Measurements from ENCODE around the gene NET1. TPM values are rescaled to one million over a fixed set of nuclear protein-coding genes. Genes with fewer than 3 reads are reported as not detected.
"Not testable (repeated sequence)": the region's sequence is repeated elsewhere in the genome, so short reads cannot be mapped to it uniquely, and the experiment has no call there.

NET1 gene
- total RNA-seq, 2 experiments from 2014 or later, result 39.1 to 47.7 TPM

GRCh38 chr10:5475974-5476807, 63.8 kb downstream of the NET1 start:
- H3K36me3 Mint-ChIP-seq (ENCODE audit: low read depth); H3K27me3 Mint-ChIP-seq; H3K9me3 Mint-ChIP-seq; H3K4me3 Mint-ChIP-seq; CTCF ChIA-PET; H3K4me1 Mint-ChIP-seq; DNase-seq; H3K27ac Mint-ChIP-seq; POLR2A ChIA-PET: not testable (repeated sequence)

GRCh38 chr10:5476918-5477525, 64.7 kb downstream of the NET1 start:
- no peak overlapping the region for H3K27ac Mint-ChIP-seq
- H3K9me3 Mint-ChIP-seq, result no peaks in the 10 kb centered on the region
- H3K4me3 Mint-ChIP-seq, result no peak overlapping the region
- CTCF ChIA-PET, result no interaction called here
- no peaks in the 10 kb centered on the region for H3K36me3 Mint-ChIP-seq (ENCODE audit: low read depth)
- H3K27me3 Mint-ChIP-seq, result peaks cover 2% of the 10 kb centered on the region
- H3K4me1 Mint-ChIP-seq, result no peaks in the 10 kb centered on the region
- no peak for DNase-seq
- POLR2A ChIA-PET, result no interaction called here

GRCh38 chr10:5477948-5478693, 65.8 kb downstream of the NET1 start:
- H3K4me3 Mint-ChIP-seq, result no peak overlapping the region
- no peaks in the 10 kb centered on the region for H3K4me1 Mint-ChIP-seq
- ChIA-PET CTCF (no interaction called here), POLR2A (no interaction called here)
- H3K27ac Mint-ChIP-seq, result no peak overlapping the region
- peaks cover 2% of the 10 kb centered on the region for H3K27me3 Mint-ChIP-seq
- no peaks in the 10 kb centered on the region for H3K36me3 Mint-ChIP-seq (ENCODE audit: low read depth)
- H3K9me3 Mint-ChIP-seq, result no peaks in the 10 kb centered on the region
- no peak for DNase-seq

- H3K4me1 Mint-ChIP-seq, result no peaks in the 10 kb centered on the region
- H3K4me3 Mint-ChIP-seq, result no peak overlapping the region
- DNase-seq, result no peak
- H3K27ac Mint-ChIP-seq, result no peak overlapping the region
- ChIA-PET CTCF (interaction anchor here (0.6 kb wide), 1 partner anchor 163 kb away, joined by 3 read pairs; no protein-coding TSS in a partner anchor), POLR2A (no interaction called here)
- no peaks in the 10 kb centered on the region for H3K9me3 Mint-ChIP-seq
- H3K27me3 Mint-ChIP-seq, result peaks cover 2% of the 10 kb centered on the region
- H3K36me3 Mint-ChIP-seq (ENCODE audit: low read depth), result no peaks in the 10 kb centered on the region
These were observed 66.4 kb downstream of the NET1 start for GRCh38 chr10:5478694-5479305.

DNA sequence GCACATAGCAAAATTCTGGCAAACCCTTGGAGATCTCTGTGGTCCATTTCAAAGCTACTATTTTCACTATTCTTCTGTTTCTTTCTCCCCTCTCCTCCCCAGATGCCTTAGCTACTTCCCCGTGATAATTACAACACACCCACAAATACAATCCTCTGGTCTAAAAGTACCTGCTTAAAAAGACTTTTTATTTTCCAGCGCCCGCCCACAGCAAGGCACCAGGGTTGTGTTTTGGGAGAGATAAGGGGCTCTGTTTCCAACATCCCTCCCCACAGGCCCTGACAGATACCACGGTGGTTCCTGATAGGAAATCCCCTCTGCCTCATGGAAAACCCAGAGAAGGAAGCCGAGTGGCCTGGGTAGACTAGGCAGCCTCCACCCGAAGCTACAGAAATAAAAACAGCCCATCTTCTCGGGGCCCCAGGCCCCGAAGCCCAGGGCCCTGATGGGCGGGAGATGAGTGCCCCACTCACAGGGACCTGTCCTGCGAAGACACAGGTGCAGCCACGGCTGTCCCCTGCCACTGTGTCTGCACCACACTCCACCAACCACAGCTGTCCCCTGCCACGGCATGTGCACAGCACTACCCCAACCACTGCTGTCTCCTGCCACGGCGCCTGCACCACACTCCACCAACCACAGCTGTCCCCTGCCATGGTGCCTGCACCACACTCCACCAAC, 67.3 kb downstream of the NET1 start:
- POLR2A ChIA-PET, result no interaction called here
- Mint-ChIP-seq H3K4me3 (no peak overlapping the region), H3K4me1 (no peaks in the 10 kb centered on the region), H3K27ac (no peak overlapping the region), H3K9me3 (no peaks in the 10 kb centered on the region), H3K27me3 (no peaks in the 10 kb centered on the region), H3K36me3 (ENCODE audit: low read depth) (no peaks in the 10 kb centered on the region)
- DNase-seq, result no peak
- CTCF ChIA-PET, result interaction anchor here (0.5 kb wide), 1 partner anchor 49 kb away, joined by 3 read pairs; no protein-coding TSS in a partner anchor

DNA sequence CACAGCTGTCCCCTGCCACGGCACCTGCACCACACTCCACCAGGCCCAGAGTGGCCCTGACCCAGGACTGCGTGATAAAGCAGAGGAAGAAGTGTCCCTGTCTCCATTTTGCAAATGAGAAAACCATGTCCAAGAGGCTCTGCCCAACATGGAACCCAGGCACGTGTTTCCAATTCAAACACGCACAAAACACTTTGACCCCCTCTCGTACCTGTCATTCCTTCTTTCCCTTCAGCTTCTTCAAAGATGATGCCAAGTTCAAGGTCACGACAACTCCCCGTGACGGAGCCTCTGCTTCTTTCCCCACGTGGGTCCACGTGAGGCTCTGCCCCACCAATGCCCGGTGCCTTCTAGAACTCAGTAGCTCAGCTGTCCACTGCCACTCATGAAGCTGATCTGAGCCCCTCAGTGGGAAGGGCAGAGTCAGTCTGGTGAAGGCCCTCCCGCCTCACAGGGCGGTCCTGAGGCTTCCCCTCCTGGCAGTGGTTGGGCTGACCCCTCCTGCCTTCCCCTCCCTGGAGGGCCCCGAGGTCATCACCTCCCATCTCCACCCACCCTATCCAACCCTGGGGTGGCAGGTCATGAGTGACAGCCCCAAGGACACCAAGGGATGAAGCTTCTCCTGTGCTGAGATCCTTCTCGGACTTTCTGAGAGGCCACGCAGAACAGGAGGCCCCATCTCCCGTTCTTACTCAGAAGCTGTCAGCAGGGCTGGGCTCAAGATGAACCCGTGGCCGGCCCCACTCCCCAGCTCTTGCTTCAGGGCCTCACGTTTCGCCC, 68.0 kb downstream of the NET1 start:
- Mint-ChIP-seq H3K9me3 (no peaks in the 10 kb centered on the region), H3K4me1 (no peaks in the 10 kb centered on the region), H3K4me3 (no peak overlapping the region), H3K27me3 (peaks cover 3% of the 10 kb centered on the region), H3K36me3 (ENCODE audit: low read depth) (no peaks in the 10 kb centered on the region), H3K27ac (no peak overlapping the region)
- CTCF ChIA-PET, result no interaction called here
- POLR2A ChIA-PET, result no interaction called here
- DNase-seq, result no peak

DNA sequence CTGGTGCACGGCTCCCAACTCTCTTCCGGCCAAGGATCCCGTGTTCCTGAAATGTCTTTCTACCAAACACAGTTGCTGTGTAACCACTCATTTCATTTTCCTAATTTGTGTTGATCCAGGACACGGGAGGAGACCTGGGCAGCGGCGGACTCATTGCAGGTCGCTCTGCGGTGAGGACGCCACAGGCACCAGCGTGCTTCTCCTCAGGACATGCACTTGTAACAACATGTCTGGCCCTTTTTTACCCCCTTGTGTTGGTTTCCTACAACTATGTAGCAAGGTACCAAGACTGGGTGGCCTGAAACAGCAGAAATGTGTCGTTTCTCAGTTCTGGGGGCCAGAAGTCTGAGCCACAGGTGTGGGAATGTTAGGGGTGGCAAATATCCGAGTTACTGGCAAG, 68.8 kb downstream of the NET1 start:
- CTCF ChIA-PET, result no interaction called here
- Mint-ChIP-seq H3K27me3 (peaks cover 3% of the 10 kb centered on the region), H3K4me1 (no peaks in the 10 kb centered on the region), H3K27ac (no peak overlapping the region), H3K9me3 (no peaks in the 10 kb centered on the region), H3K36me3 (ENCODE audit: low read depth) (no peaks in the 10 kb centered on the region), H3K4me3 (no peak overlapping the region)
- DNase-seq, result no peak
- POLR2A ChIA-PET, result no interaction called here

DNA sequence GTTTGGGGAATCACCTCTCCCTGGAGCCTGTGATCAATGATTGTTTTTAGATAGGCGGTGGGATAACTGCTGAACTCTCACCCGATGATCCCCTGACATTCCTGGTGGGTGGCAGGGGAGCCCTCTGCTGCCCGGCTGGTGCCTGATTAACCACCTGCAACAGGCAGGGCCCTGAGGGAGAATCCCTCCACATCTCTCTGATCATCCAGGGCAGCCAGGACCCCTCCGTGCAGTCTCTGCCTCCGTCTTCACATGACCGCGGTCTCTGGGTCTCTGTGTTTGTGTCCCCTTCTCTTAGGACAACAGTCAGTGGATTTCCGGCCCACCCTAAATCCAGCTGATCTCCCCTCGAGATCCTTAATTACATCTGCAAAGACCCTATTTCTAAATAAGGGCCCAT, 69.7 kb downstream of the NET1 start:
- Mint-ChIP-seq H3K4me1 (no peaks in the 10 kb centered on the region), H3K27me3 (peaks cover 4% of the 10 kb centered on the region), H3K9me3 (no peaks in the 10 kb centered on the region), H3K27ac (no peak overlapping the region), H3K36me3 (ENCODE audit: low read depth) (no peaks in the 10 kb centered on the region), H3K4me3 (no peak overlapping the region)
- ChIA-PET CTCF (no interaction called here), POLR2A (no interaction called here)
- no peak for DNase-seq

DNA sequence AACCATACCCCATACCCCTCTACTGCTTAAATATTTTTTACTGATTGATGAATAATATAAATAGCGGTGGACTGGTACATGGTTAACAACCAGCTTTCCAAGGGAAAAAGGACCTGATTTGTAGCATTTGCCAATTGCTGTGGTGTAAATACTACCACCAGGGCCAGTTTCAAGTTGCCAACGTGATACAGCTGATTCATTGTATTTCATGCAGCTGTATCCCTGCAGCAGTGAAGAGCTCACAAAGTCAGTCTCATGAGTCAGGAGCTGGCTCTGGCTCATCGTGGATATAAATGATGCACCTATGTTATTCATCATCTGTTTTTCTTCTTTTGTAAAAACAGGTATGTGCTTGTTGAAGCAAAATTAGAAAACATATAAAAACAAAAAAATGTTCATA, 71.8 kb downstream of the NET1 start:
- no peak for DNase-seq
- no peak overlapping the region for H3K4me3 Mint-ChIP-seq
- H3K27ac Mint-ChIP-seq, result no peak overlapping the region
- no peaks in the 10 kb centered on the region for H3K36me3 Mint-ChIP-seq (ENCODE audit: low read depth)
- POLR2A ChIA-PET, result no interaction called here
- peaks cover 6% of the 10 kb centered on the region for H3K27me3 Mint-ChIP-seq
- CTCF ChIA-PET, result no interaction called here
- H3K4me1 Mint-ChIP-seq, result peaks cover 4% of the 10 kb centered on the region
- H3K9me3 Mint-ChIP-seq, result no peaks in the 10 kb centered on the region

DNA sequence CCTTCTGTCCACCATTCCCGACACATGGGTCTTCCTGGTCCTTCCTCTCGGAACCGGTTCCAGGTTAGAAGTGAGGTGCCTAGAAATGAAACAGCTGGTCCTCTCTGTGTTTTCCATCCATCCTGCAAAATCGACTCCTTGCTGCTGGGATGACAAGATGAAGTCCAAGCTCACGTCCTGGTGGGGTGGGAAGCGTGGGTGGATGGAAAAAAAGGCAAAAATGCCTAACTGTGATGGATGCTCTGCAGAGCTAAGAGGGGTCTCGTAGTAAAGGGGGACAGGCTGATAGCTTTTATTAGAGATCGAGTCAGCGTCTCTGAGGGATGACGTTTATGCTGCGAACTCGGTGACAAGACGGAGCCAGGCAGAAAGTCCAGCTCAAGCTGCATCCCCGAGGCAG, 72.9 kb downstream of the NET1 start:
- Mint-ChIP-seq H3K4me1 (peaks cover 4% of the 10 kb centered on the region), H3K27ac (peak overlapping the region; percentile 9), H3K27me3 (peaks cover 6% of the 10 kb centered on the region), H3K9me3 (no peaks in the 10 kb centered on the region), H3K4me3 (no peak overlapping the region), H3K36me3 (ENCODE audit: low read depth) (no peaks in the 10 kb centered on the region)
- POLR2A ChIA-PET, result no interaction called here
- no peak for DNase-seq
- CTCF ChIA-PET, result interaction anchor here (1.2 kb wide), 1 partner anchor 82 kb away, joined by 3 read pairs; no protein-coding TSS in a partner anchor

- DNase-seq, result no peak
- no peaks in the 10 kb centered on the region for H3K9me3 Mint-ChIP-seq
- no peak overlapping the region for H3K27ac Mint-ChIP-seq
- CTCF ChIA-PET, result no interaction called here
- H3K4me3 Mint-ChIP-seq, result no peak overlapping the region
- POLR2A ChIA-PET, result no interaction called here
- no peaks in the 10 kb centered on the region for H3K36me3 Mint-ChIP-seq (ENCODE audit: low read depth)
- peaks cover 4% of the 10 kb centered on the region for H3K4me1 Mint-ChIP-seq
- H3K27me3 Mint-ChIP-seq, result peaks cover 6% of the 10 kb centered on the region
These were observed 73.8 kb downstream of the NET1 start for GRCh38 chr10:5485948-5486852.

All from activated CD4-positive, alpha-beta T cell treated with anti-CD3 and anti-CD28 coated beads, Interleukin-2, amount 10 ng/mL, durations not matched to agents 7 days and 5 days (primary cell).